K562 (cell line): ENCODE measurements around the gene SRRM4. TPM values are rescaled to one million over a fixed set of nuclear protein-coding genes. Genes with fewer than 3 reads are reported as not detected.

Experiments used
- ATAC-seq: fragments of 200-7000 bp; cut with Tn5 transposase; 3 replicates; pipeline ENCODE4 v1.9.1; 2020; ENCODE audit warnings: moderate library complexity
- BruUV-seq: library from RNA; stranded (reverse); fragments of 400-500 nt; replicated peaks from 2 replicates; lab custom pipeline; 2021; lab: Mats Ljungman, UMichigan
- CTCF ChIA-PET: fragments of 300-600 bp; formaldehyde crosslinking; extraction: SDS; loops from one replicate; lab custom pipeline; 2021; ENCODE audit warnings: low intra/inter-chr PET ratio; lab: Yijun Ruan, JAX
- POLR2A ChIA-PET: fragments of 300-600, 350-650 bp; sonication (Branson Sonifier 250); formaldehyde crosslinking; extraction: SDS; loops from one replicate; lab custom pipeline; 2021; ENCODE audit warnings: antibody characterized with exemption, inconsistent platforms; lab: Yijun Ruan, JAX
- DNase-seq, 4 experiments: peaks; one replicate each; pipeline versions ENCODE4 v3.0.0 to v3.0.0-alpha.2; 2011 to 2018; ENCODE audit warnings: low spot score in 3 of 4, mixed read lengths in 3 of 4; ENCODE audit errors: extremely low read depth in 1 of 4
- FAIRE-seq: peaks from 2 replicates; lab custom pipeline; 2011; peaks lifted over from hg19 to GRCh38; lab: Jason Lieb, UNC
- H2AFZ ChIP-seq: 2 replicates; pipeline ENCODE4 v1.6.0; 2011; ENCODE audit warnings: low read depth, low read length, control low read depth, inconsistent platforms
- H3K27ac ChIP-seq: fragments of 200-600 bp; 3 replicates; pipeline ENCODE4 v1.8.0; 2011; ENCODE audit warnings: low read depth, mild to moderate bottlenecking, control low read depth, inconsistent platforms, low read length, moderate library complexity, mixed read lengths; ENCODE audit errors: extremely low read depth
- H3K27me3 ChIP-seq, 2 experiments: fragments of 300-600 bp in 1 of 2; 2 replicates in 1 of 2; 3 replicates in 1 of 2; pipeline versions ENCODE4 v1.6.0 to v1.8.0; 2011; ENCODE audit warnings: inconsistent platforms in 2 of 2, low read length in 2 of 2, mild to moderate bottlenecking in 1 of 2, mixed read lengths in 1 of 2, moderate library complexity in 1 of 2; ENCODE audit not compliant: control insufficient read depth in 2 of 2, insufficient read depth in 2 of 2
- H3K36me3 ChIP-seq: fragments of 300-600 bp; 3 replicates; pipeline ENCODE4 v1.8.0; 2011; ENCODE audit warnings: mild to moderate bottlenecking, low read length, inconsistent platforms; ENCODE audit not compliant: control insufficient read depth, insufficient read depth
- H3K4me1 ChIP-seq, 2 experiments: fragments of 200-600 bp in 1 of 2; replicated peaks in 1 of 2; 2 replicates in 1 of 2; 3 replicates in 1 of 2; pipeline versions ENCODE4 v1.5.1 to v1.8.0; 2011; ENCODE audit warnings: inconsistent platforms in 2 of 2, low read length in 2 of 2, mild to moderate bottlenecking in 1 of 2, mixed read lengths in 1 of 2, moderate library complexity in 1 of 2; ENCODE audit not compliant: control insufficient read depth in 2 of 2, insufficient read depth in 2 of 2
- H3K4me2 ChIP-seq: 2 replicates; pipeline ENCODE4 v1.6.1; 2011; ENCODE audit warnings: low read length, control low read depth, inconsistent platforms, mixed read lengths; ENCODE audit not compliant: insufficient read depth
- H3K4me3 ChIP-seq: fragments of 200-600 bp; sonication (generic), shearing (Covaris generic); 2 replicates; pipeline ENCODE4 v1.5.1; 2016; ENCODE audit warnings: control low read depth, inconsistent platforms
- H3K79me2 ChIP-seq: fragments of 200-600 bp; 3 replicates; pipeline ENCODE4 v1.8.0; 2011; ENCODE audit warnings: low read length, inconsistent platforms; ENCODE audit not compliant: control insufficient read depth, insufficient read depth
- H3K9ac ChIP-seq, 2 experiments: 2 replicates each; pipeline versions ENCODE4 v1.6.0 to v1.6.1; 2011; ENCODE audit warnings: low read depth in 2 of 2, low read length in 2 of 2, control low read depth in 1 of 2, inconsistent platforms in 1 of 2, mild to moderate bottlenecking in 1 of 2, mixed read lengths in 1 of 2; ENCODE audit not compliant: insufficient read depth in 1 of 2
- H3K9me1 ChIP-seq: one replicate; pipeline ENCODE4 v1.6.0; 2011; ENCODE audit warnings: inconsistent platforms, mild to moderate bottlenecking, low read length, moderate library complexity; ENCODE audit not compliant: control insufficient read depth, insufficient read depth
- H3K9me3 ChIP-seq: replicated peaks from 2 replicates; pipeline ENCODE4 v1.5.1; 2011; ENCODE audit warnings: low read depth, low read length, inconsistent platforms; ENCODE audit not compliant: control insufficient read depth, insufficient read depth
- H4K20me1 ChIP-seq: replicated peaks from 2 replicates; pipeline ENCODE4 v1.6.1; 2011; ENCODE audit warnings: low read length, inconsistent platforms, mixed read lengths; ENCODE audit not compliant: control insufficient read depth, insufficient read depth
- CREB3 ChIP-seq: fragments of 450-650 bp; conservative IDR thresholded peaks from 2 replicates; pipeline ENCODE4 v1.6.1; 2016; ENCODE audit warnings: missing genetic modification characterization, low read depth, mild to moderate bottlenecking, missing compliant biosample characterization, moderate library complexity
- CXXC5 ChIP-seq: fragments of 250-450 bp; sonication (Bioruptor Pico); IDR thresholded peaks from 2 replicates; pipeline ENCODE4 v1.8.0; 2022; ENCODE audit warnings: inconsistent platforms, mild to moderate bottlenecking, moderate library complexity
- FOXK1 ChIP-seq: sonication (generic); formaldehyde crosslinking; IDR thresholded peaks from 2 replicates; pipeline ENCODE4 v1.8.0; 2022; ENCODE audit warnings: missing genetic modification reagents, mild to moderate bottlenecking, borderline replicate concordance
- GATAD2B ChIP-seq: fragments of 450-650 bp; IDR thresholded peaks from 2 replicates; pipeline ENCODE4 v1.6.1; 2017; ENCODE audit warnings: mild to moderate bottlenecking, borderline replicate concordance
- HBP1 ChIP-seq: fragments of 450-650 bp; formaldehyde crosslinking; IDR thresholded peaks from 2 replicates; pipeline ENCODE4 v1.4.0; 2022; ENCODE audit warnings: missing genetic modification characterization
- HEY1 ChIP-seq: fragments of 250-450 bp; sonication (Bioruptor Pico); IDR thresholded peaks from 2 replicates; pipeline ENCODE4 v1.5.0; 2020; ENCODE audit warnings: mild to moderate bottlenecking, moderate library complexity, borderline replicate concordance
- HNRNPH1 ChIP-seq: fragments of 200-400 bp; formaldehyde crosslinking; optimal IDR thresholded peaks from 2 replicates; pipeline ENCODE3; 2017; ENCODE audit warnings: low read depth, mild to moderate bottlenecking, low read length, moderate library complexity
- HSF4 ChIP-seq: fragments of 250-450 bp; sonication (Bioruptor Pico); IDR thresholded peaks from 2 replicates; pipeline ENCODE4 v2.1.2; 2022; ENCODE audit warnings: mild to moderate bottlenecking, moderate library complexity, borderline replicate concordance
- MYBL2 ChIP-seq, 2 experiments: fragments of 450-650 bp in 1 of 2; sonication (generic) in 1 of 2; formaldehyde crosslinking in 1 of 2; IDR thresholded peaks; 2 replicates each; pipeline versions ENCODE4 v1.6.1 to v1.8.1; 2017 to 2022; ENCODE audit warnings: borderline replicate concordance in 1 of 2, inconsistent platforms in 1 of 2, low read depth in 1 of 2, mild to moderate bottlenecking in 1 of 2, missing genetic modification reagents in 1 of 2, moderate library complexity in 1 of 2
- PHB ChIP-seq: fragments of 250-450 bp; sonication (Bioruptor Pico); IDR thresholded peaks from 2 replicates; pipeline ENCODE4 v1.5.0; 2021
- PTTG1 ChIP-seq: fragments of 450-650 bp; IDR thresholded peaks from 2 replicates; pipeline ENCODE4 v1.6.1; 2016; ENCODE audit warnings: low read depth, mild to moderate bottlenecking, missing genetic modification characterization, missing compliant biosample characterization
- PURB ChIP-seq: sonication (generic); formaldehyde crosslinking; IDR thresholded peaks from 2 replicates; pipeline ENCODE4 v1.9.0; 2021; ENCODE audit warnings: low read depth, mild to moderate bottlenecking, missing genetic modification reagents
- RCOR1 ChIP-seq, 2 experiments: IDR thresholded peaks; 2 replicates each; pipeline ENCODE4 v1.6.1; 2012; ENCODE audit warnings: low read depth in 2 of 2, low read length in 2 of 2, borderline replicate concordance in 1 of 2, improper control_type of control experiment in 1 of 2
- RNF219 ChIP-seq: fragments of 250-450 bp; sonication (Bioruptor Pico); IDR thresholded peaks from 2 replicates; pipeline ENCODE4 v1.5.0; 2022; ENCODE audit warnings: mild to moderate bottlenecking
- WHSC1 ChIP-seq: IDR thresholded peaks from one replicate; pipeline ENCODE4 v1.6.1; 2012; ENCODE audit warnings: low read length, control low read depth, inconsistent platforms
- ZNF253 ChIP-seq: fragments of 250-450 bp; sonication (Bioruptor Pico); conservative IDR thresholded peaks from 2 replicates; pipeline ENCODE4 v1.6.1; 2021; ENCODE audit warnings: mild to moderate bottlenecking
- WGBS: fragments of 100-300 bp; shearing (Covaris generic); methylation state at CpG from one replicate; pipeline ENCODE4 v1.1.6; 2016; ENCODE audit warnings: low coverage, mixed read lengths; ENCODE audit not compliant: insufficient coverage; ENCODE audit errors: missing lambda C conversion rate; 5-methylcytosine and 5-hydroxymethylcytosine counted together
- in situ Hi-C: fragments of 300-500 bp; cut with MboI; formaldehyde crosslinking; loops from 4 replicates; pipeline ENCODE4 v1.15.0; 2018; ENCODE audit warnings: inconsistent platforms, mixed read lengths
- intact Hi-C: fragments of 100-400 bp; cut with micrococcal nuclease; formaldehyde crosslinking; loops from 2 replicates; pipeline ENCODE4 v1.14.2; 2022
- polyA plus RNA-seq, 8 experiments: library from polyadenylated mRNA; depleted of rRNA in 4 of 8; stranded (reverse) in 5 of 8; unstranded in 3 of 8; fragments of >200 nt; fragmentation: Nextera tagmentation in 2 of 8; fragmentation: Illumina TruSeq in 1 of 8; extraction: Ambion mirVana in 2 of 8; extraction: Trizol in 1 of 8; gene quantifications; 2 replicates each; pipeline versions ENCODE4 v1.2.1 to v1.2.3, GENCODE V29; 2011 to 2014; ENCODE audit warnings: inconsistent platforms in 1 of 8, missing spikeins in 1 of 8
- total RNA-seq, 7 experiments: library from RNA; depleted of rRNA in 6 of 7; stranded (reverse); fragments of >200 nt in 6 of 7; fragmentation: Illumina TruSeq in 2 of 7; extraction: Trizol in 2 of 7; gene quantifications; 2 replicates each; pipeline versions ENCODE4 v1.2.1 to v1.2.3, GENCODE V29; 2011 to 2021; ENCODE audit warnings: low replicate concordance in 1 of 7
- TF ChIP-seq, protein P1 (sequence below): fragments of 450-650 bp; IDR thresholded peaks from 2 replicates; pipeline ENCODE4 v1.7.0; 2016; ENCODE audit warnings: borderline replicate concordance

SRRM4 gene
- total and polyA plus RNA-seq, 9 of the 15 experiments (the other 6 are each of a cell fraction or from before 2014, with no cell fraction given), result not detected

GRCh38 chr12:118986050-118986449 is 4.7 kb downstream of the SRRM4 start:
- H3K9me3 ChIP-seq, result no peaks in the 10 kb centered on the region
- FAIRE-seq (no peak), ATAC-seq (no peak), DNase-seq (no peak)
- ChIA-PET POLR2A (no interaction called here), CTCF (no interaction called here)
- intact Hi-C loops (no loop called here), in situ Hi-C loops (no loop called here)
- H3K79me2 ChIP-seq, result no peaks in the 10 kb centered on the region
- H3K4me1 ChIP-seq, result peaks cover 0 to 5% of the 10 kb centered on the region in 2 experiments; a peak in 2 of 5 replicates
- H3K9ac ChIP-seq, result no peak overlapping the region
- BruUV-seq, result no TSS peak
- no peaks in the 10 kb centered on the region for H4K20me1 ChIP-seq
- H2AFZ ChIP-seq, result no peak overlapping the region
- no peaks in the 10 kb centered on the region for H3K36me3 ChIP-seq
- H3K4me3 ChIP-seq, result no peak overlapping the region
- no peak overlapping the region for H3K4me2 ChIP-seq
- 0% methylated on average over 8 of the region's 8 CpGs for WGBS
- H3K27ac ChIP-seq, result no peak overlapping the region
- H3K9me1 ChIP-seq, result peaks cover 3% of the 10 kb centered on the region
- H3K27me3 ChIP-seq, result peaks cover 0 to 4% of the 10 kb centered on the region in 2 experiments; a peak in 2 of 5 replicates
- TF ChIP-seq PHB (CRISPR knock-in tag) (no peak), HNRNPH1 (no peak), PTTG1 (tag) (no peak), GATAD2B (no peak), CREB3 (no peak), MYBL2 (IDR thresholded peaks at IDR 0.05; ENCODE audit: low read depth) (no peak), MYBL2 (CRISPR knock-in tag; IDR thresholded peaks at IDR 0.05; ENCODE audit: borderline replicate concordance) (no peak), HBP1 (no peak), WHSC1 (no peak), PURB (CRISPR knock-in tag) (no peak), HEY1 (CRISPR knock-in tag) (no peak), ZNF253 (CRISPR knock-in tag) (no peak), FOXK1 (no peak), RNF219 (CRISPR knock-in tag) (no peak), HSF4 (CRISPR knock-in tag) (no peak), CXXC5 (CRISPR knock-in tag) (no peak), RCOR1 (IDR thresholded peaks at IDR 0.05; ENCODE audit: borderline replicate concordance in 1 of 2, low read depth in 2 of 2, low read length in 2 of 2) (no peak)
- TF ChIP-seq, protein P1, sequence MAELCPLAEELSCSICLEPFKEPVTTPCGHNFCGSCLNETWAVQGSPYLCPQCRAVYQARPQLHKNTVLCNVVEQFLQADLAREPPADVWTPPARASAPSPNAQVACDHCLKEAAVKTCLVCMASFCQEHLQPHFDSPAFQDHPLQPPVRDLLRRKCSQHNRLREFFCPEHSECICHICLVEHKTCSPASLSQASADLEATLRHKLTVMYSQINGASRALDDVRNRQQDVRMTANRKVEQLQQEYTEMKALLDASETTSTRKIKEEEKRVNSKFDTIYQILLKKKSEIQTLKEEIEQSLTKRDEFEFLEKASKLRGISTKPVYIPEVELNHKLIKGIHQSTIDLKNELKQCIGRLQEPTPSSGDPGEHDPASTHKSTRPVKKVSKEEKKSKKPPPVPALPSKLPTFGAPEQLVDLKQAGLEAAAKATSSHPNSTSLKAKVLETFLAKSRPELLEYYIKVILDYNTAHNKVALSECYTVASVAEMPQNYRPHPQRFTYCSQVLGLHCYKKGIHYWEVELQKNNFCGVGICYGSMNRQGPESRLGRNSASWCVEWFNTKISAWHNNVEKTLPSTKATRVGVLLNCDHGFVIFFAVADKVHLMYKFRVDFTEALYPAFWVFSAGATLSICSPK, result no peak
